ENCODE results near the gene ANO2. TPM values are rescaled to one million over a fixed set of nuclear protein-coding genes. Genes with fewer than 3 reads are reported as not detected.

The ANO2 gene
- total and polyA plus RNA-seq, 2 experiments from 2014 or later: 2.3 to 4.6 TPM

DNA sequence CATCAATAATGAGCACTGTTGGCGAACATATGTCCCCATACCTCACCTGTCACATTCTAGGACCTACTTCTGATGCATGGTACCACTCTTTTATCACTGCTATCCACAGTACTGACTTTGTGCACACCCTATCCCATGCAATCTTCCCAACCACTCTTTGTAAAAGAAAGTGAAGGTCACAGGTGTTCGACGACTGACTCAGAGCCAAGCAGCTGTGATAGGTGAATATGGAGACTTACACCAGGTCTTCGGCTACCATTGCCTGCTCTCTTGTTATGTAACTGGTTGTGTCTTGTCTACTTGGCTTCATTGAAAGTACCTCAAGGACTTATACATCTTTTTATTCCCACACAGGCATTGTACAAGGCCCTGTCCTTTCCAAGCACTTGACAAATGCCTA, 169.0 kb downstream of the ANO2 start:
- H3K79me2 ChIP-seq (replicated peaks; ENCODE audit: insufficient read depth): no peaks in the 10 kb centered on the region
- H3K36me3 ChIP-seq (ENCODE audit: insufficient read depth): no peaks in the 10 kb centered on the region
- no peaks in the 10 kb centered on the region for H3K27me3 ChIP-seq (ENCODE audit: insufficient read depth)
- Mint-ChIP-seq H3K27me3 (ENCODE audit: insufficient read depth, low read depth, poor library complexity) (no peaks in the 10 kb centered on the region), H3K4me1 (no peaks in the 10 kb centered on the region), H3K4me3 (no peak overlapping the region), H3K36me3 (ENCODE audit: low read depth) (no peaks in the 10 kb centered on the region), H3K27ac (no peak overlapping the region), H3K9me3 (no peaks in the 10 kb centered on the region)
- no peak overlapping the region for H3K4me3 ChIP-seq
- no peaks in the 10 kb centered on the region for H3K4me1 ChIP-seq (ENCODE audit: insufficient read depth)
- no peak overlapping the region for H3K27ac ChIP-seq (ENCODE audit: low read depth)
- H4K20me1 ChIP-seq (replicated peaks; ENCODE audit: insufficient read depth): no peaks in the 10 kb centered on the region
- H3K9me2 ChIP-seq (ENCODE audit: insufficient read depth): peaks cover 18% of the 10 kb centered on the region; the same call in 1 of the 2 replicates
- no peak for ATAC-seq
- H3F3A ChIP-seq (replicated peaks; ENCODE audit: low read depth): no peaks in the 10 kb centered on the region
- no peak for DNase-seq (ENCODE audit: low spot score)
- H3K4me2 ChIP-seq: no peak overlapping the region
- H2AFZ ChIP-seq: no peak overlapping the region
- TF ChIP-seq, protein P1, sequence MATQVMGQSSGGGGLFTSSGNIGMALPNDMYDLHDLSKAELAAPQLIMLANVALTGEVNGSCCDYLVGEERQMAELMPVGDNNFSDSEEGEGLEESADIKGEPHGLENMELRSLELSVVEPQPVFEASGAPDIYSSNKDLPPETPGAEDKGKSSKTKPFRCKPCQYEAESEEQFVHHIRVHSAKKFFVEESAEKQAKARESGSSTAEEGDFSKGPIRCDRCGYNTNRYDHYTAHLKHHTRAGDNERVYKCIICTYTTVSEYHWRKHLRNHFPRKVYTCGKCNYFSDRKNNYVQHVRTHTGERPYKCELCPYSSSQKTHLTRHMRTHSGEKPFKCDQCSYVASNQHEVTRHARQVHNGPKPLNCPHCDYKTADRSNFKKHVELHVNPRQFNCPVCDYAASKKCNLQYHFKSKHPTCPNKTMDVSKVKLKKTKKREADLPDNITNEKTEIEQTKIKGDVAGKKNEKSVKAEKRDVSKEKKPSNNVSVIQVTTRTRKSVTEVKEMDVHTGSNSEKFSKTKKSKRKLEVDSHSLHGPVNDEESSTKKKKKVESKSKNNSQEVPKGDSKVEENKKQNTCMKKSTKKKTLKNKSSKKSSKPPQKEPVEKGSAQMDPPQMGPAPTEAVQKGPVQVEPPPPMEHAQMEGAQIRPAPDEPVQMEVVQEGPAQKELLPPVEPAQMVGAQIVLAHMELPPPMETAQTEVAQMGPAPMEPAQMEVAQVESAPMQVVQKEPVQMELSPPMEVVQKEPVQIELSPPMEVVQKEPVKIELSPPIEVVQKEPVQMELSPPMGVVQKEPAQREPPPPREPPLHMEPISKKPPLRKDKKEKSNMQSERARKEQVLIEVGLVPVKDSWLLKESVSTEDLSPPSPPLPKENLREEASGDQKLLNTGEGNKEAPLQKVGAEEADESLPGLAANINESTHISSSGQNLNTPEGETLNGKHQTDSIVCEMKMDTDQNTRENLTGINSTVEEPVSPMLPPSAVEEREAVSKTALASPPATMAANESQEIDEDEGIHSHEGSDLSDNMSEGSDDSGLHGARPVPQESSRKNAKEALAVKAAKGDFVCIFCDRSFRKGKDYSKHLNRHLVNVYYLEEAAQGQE (IDR thresholded peaks at IDR 0.05; ENCODE audit: unreplicated experiment): no peak
- TF ChIP-seq, protein P2, sequence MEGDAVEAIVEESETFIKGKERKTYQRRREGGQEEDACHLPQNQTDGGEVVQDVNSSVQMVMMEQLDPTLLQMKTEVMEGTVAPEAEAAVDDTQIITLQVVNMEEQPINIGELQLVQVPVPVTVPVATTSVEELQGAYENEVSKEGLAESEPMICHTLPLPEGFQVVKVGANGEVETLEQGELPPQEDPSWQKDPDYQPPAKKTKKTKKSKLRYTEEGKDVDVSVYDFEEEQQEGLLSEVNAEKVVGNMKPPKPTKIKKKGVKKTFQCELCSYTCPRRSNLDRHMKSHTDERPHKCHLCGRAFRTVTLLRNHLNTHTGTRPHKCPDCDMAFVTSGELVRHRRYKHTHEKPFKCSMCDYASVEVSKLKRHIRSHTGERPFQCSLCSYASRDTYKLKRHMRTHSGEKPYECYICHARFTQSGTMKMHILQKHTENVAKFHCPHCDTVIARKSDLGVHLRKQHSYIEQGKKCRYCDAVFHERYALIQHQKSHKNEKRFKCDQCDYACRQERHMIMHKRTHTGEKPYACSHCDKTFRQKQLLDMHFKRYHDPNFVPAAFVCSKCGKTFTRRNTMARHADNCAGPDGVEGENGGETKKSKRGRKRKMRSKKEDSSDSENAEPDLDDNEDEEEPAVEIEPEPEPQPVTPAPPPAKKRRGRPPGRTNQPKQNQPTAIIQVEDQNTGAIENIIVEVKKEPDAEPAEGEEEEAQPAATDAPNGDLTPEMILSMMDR (conservative IDR thresholded peaks at IDR 0.05; ENCODE audit: low read depth in 2 of 2): no peak
- TF ChIP-seq, protein P3, sequence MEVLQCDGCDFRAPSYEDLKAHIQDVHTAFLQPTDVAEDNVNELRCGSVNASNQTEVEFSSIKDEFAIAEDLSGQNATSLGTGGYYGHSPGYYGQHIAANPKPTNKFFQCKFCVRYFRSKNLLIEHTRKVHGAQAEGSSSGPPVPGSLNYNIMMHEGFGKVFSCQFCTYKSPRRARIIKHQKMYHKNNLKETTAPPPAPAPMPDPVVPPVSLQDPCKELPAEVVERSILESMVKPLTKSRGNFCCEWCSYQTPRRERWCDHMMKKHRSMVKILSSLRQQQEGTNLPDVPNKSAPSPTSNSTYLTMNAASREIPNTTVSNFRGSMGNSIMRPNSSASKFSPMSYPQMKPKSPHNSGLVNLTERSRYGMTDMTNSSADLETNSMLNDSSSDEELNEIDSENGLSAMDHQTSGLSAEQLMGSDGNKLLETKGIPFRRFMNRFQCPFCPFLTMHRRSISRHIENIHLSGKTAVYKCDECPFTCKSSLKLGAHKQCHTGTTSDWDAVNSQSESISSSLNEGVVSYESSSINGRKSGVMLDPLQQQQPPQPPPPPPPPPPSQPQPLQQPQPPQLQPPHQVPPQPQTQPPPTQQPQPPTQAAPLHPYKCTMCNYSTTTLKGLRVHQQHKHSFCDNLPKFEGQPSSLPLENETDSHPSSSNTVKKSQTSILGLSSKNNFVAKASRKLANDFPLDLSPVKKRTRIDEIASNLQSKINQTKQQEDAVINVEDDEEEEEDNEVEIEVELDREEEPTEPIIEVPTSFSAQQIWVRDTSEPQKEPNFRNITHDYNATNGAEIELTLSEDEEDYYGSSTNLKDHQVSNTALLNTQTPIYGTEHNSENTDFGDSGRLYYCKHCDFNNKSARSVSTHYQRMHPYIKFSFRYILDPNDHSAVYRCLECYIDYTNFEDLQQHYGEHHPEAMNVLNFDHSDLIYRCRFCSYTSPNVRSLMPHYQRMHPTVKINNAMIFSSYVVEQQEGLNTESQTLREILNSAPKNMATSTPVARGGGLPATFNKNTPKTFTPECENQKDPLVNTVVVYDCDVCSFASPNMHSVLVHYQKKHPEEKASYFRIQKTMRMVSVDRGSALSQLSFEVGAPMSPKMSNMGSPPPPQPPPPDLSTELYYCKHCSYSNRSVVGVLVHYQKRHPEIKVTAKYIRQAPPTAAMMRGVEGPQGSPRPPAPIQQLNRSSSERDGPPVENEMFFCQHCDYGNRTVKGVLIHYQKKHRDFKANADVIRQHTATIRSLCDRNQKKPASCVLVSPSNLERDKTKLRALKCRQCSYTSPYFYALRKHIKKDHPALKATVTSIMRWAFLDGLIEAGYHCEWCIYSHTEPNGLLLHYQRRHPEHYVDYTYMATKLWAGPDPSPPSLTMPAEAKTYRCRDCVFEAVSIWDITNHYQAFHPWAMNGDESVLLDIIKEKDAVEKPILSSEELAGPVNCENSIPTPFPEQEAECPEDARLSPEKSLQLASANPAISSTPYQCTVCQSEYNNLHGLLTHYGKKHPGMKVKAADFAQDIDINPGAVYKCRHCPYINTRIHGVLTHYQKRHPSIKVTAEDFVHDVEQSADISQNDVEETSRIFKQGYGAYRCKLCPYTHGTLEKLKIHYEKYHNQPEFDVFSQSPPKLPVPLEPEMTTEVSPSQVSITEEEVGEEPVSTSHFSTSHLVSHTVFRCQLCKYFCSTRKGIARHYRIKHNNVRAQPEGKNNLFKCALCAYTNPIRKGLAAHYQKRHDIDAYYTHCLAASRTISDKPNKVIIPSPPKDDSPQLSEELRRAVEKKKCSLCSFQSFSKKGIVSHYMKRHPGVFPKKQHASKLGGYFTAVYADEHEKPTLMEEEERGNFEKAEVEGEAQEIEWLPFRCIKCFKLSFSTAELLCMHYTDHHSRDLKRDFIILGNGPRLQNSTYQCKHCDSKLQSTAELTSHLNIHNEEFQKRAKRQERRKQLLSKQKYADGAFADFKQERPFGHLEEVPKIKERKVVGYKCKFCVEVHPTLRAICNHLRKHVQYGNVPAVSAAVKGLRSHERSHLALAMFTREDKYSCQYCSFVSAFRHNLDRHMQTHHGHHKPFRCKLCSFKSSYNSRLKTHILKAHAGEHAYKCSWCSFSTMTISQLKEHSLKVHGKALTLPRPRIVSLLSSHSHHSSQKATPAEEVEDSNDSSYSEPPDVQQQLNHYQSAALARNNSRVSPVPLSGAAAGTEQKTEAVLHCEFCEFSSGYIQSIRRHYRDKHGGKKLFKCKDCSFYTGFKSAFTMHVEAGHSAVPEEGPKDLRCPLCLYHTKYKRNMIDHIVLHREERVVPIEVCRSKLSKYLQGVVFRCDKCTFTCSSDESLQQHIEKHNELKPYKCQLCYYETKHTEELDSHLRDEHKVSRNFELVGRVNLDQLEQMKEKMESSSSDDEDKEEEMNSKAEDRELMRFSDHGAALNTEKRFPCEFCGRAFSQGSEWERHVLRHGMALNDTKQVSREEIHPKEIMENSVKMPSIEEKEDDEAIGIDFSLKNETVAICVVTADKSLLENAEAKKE (CRISPR knock-in tag; IDR thresholded peaks at IDR 0.05): no peak
- TF ChIP-seq, protein P4, sequence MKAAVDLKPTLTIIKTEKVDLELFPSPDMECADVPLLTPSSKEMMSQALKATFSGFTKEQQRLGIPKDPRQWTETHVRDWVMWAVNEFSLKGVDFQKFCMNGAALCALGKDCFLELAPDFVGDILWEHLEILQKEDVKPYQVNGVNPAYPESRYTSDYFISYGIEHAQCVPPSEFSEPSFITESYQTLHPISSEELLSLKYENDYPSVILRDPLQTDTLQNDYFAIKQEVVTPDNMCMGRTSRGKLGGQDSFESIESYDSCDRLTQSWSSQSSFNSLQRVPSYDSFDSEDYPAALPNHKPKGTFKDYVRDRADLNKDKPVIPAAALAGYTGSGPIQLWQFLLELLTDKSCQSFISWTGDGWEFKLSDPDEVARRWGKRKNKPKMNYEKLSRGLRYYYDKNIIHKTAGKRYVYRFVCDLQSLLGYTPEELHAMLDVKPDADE (IDR thresholded peaks at IDR 0.05): no peak
- TF ChIP-seq CREB1 (CRISPR knock-in tag; IDR thresholded peaks at IDR 0.05; ENCODE audit: low read depth) (no peak), POLR2AphosphoS5 (IDR thresholded peaks at IDR 0.05; ENCODE audit: low read depth) (no peak), EZH2phosphoT487 (IDR thresholded peaks at IDR 0.05; ENCODE audit: unreplicated experiment) (no peak), ZNF114 (CRISPR knock-in tag; IDR thresholded peaks at IDR 0.05) (no peak), NANOG (IDR thresholded peaks at IDR 0.05; ENCODE audit: borderline replicate concordance) (no peak), JUNB (IDR thresholded peaks at IDR 0.05; ENCODE audit: unreplicated experiment) (no peak), STAT1 (IDR thresholded peaks at IDR 0.05; ENCODE audit: unreplicated experiment) (no peak), ZNF331 (CRISPR knock-in tag; IDR thresholded peaks at IDR 0.05; ENCODE audit: low read depth) (no peak), EZH2 (IDR thresholded peaks at IDR 0.05; ENCODE audit: low read depth, unreplicated experiment) (no peak)

Data from GM23338 (cell line).